Heart left ventricle (tissue), 13 donors: Measurements from ENCODE around the gene HINT1.

ENCODE experiments used
- POLR2A ChIP-seq, 2 donors: fragments of 450-650 bp; IDR thresholded peaks; one replicate each; pipeline ENCODE4 v1.6.1; 2017; ENCODE audit warnings: antibody characterized with exemption in 2 of 2, mild to moderate bottlenecking in 2 of 2, moderate library complexity in 2 of 2
- TF ChIP-seq, protein P1 (sequence below), 12 donors: fragments of 200-600 bp; sonication (generic) in 4 of 12; IDR thresholded peaks; one replicate each; pipeline versions ENCODE4 v1.5.0 to v1.8.0; 2018 to 2022; ENCODE audit warnings: antibody characterized with exemption in 12 of 12, mild to moderate bottlenecking in 5 of 12
- donor health status: ischemic (EF 13 %, LVEDD 7.1; RV severe dilation, severe dysfunction).
- donor health status: DM: no; HTN: yes; CAD: no.
- donor health status: DM: no; HTN: no; CAD: no.
- donor health status: ischemic (EF 25% LVEDD 6.9; RV normal size, moderate dysfunction).
- donor health status: ischemic (EF 25% LVEDD 5.7; RV mildly dilated, moderate dysfunction).
- donor health status: ischemic (EF 35%, LVEDD 5.7; RV mildly dilated, moderate dysfunction).
- donor health status: nonischemic (EF 11% LVEDD 7.7; RV severe dilation, severe dysfunction).
- donor health status: DM: yes; HTN: yes; CAD: no.
- donor health status: PGD.
- donor health status: ischemic (EF 29% LVEDD 5.4; RV normal size, mild dysfunction).
- donor health status: nonischemic (EF 23%, LVEDD 6.1; RV moderate dilation, normal function).

DNA sequence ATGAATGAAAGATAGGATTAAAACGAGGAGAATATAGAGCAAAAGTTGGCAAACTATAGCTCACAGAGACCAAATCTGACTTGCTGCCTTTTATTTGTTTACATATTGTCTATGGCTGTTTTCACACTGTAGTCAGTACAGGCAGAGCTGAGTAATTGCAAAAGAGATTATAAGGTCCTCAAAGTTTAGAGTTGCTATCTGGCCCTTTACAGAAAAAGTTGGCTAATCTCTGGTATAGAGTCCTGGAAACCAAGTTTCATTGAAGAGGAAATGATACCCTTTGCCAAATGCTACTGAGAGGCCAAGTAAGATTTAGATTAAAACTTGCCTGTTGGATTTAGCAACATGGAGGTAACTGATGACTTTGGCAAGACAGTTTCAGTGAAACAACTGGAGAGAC lies 41.7 kb upstream of the HINT1 start:
- TF ChIP-seq, protein P1, sequence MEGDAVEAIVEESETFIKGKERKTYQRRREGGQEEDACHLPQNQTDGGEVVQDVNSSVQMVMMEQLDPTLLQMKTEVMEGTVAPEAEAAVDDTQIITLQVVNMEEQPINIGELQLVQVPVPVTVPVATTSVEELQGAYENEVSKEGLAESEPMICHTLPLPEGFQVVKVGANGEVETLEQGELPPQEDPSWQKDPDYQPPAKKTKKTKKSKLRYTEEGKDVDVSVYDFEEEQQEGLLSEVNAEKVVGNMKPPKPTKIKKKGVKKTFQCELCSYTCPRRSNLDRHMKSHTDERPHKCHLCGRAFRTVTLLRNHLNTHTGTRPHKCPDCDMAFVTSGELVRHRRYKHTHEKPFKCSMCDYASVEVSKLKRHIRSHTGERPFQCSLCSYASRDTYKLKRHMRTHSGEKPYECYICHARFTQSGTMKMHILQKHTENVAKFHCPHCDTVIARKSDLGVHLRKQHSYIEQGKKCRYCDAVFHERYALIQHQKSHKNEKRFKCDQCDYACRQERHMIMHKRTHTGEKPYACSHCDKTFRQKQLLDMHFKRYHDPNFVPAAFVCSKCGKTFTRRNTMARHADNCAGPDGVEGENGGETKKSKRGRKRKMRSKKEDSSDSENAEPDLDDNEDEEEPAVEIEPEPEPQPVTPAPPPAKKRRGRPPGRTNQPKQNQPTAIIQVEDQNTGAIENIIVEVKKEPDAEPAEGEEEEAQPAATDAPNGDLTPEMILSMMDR (IDR thresholded peaks at IDR 0.05): no peak
- no peak for TF ChIP-seq POLR2A (IDR thresholded peaks at IDR 0.05)
